IMR-90 (cell line): Measurements from ENCODE around the gene CMTM7. TPM values are rescaled to one million over a fixed set of nuclear protein-coding genes. Genes with fewer than 3 reads are reported as not detected.

Experiments
- ATAC-seq: fragments of 200-7000 bp; cut with Tn5 transposase; 2 replicates; pipeline ENCODE4 v1.9.1; 2020; ENCODE audit warnings: low read depth, mild to moderate bottlenecking, moderate library complexity
- BruUV-seq: library from RNA; stranded (reverse); fragments of 400-500 nt; replicated peaks from 2 replicates; lab custom pipeline; 2021; lab: Mats Ljungman, UMichigan
- CTCF ChIA-PET: fragments of 300-600 bp; formaldehyde crosslinking; extraction: SDS; loops from one replicate; lab custom pipeline; 2021; ENCODE audit warnings: antibody characterized with exemption; lab: Yijun Ruan, JAX
- POLR2A ChIA-PET: fragments of 300-600 bp; sonication (Branson Sonifier 250); formaldehyde crosslinking; loops from one replicate; lab custom pipeline; 2022; ENCODE audit warnings: antibody characterized with exemption; ENCODE audit not compliant: unreplicated experiment; lab: Charles Lee
- DNase-seq: peaks from one replicate; pipeline ENCODE4 v3.0.0; 2013
- H2AFZ ChIP-seq: replicated peaks from 2 replicates; pipeline ENCODE3; 2013; ENCODE audit warnings: low read length, mild to moderate bottlenecking; ENCODE audit not compliant: poor library complexity
- H2AK5ac ChIP-seq: 2 replicates; pipeline ENCODE4 v1.6.1; 2013; ENCODE audit warnings: low read depth, low read length, inconsistent platforms
- H2AK9ac ChIP-seq: replicated peaks from 2 replicates; pipeline ENCODE3; 2013; ENCODE audit warnings: mild to moderate bottlenecking, low read depth, low read length, moderate library complexity; ENCODE audit not compliant: poor library complexity
- H2BK120ac ChIP-seq: 2 replicates; pipeline ENCODE4 v1.6.1; 2013; ENCODE audit warnings: low read depth, low read length, inconsistent platforms
- H2BK15ac ChIP-seq: 3 replicates; pipeline ENCODE4 v1.6.1; 2013; ENCODE audit warnings: low read depth, low read length, inconsistent platforms
- H2BK20ac ChIP-seq: 2 replicates; pipeline ENCODE4 v1.6.1; 2013; ENCODE audit warnings: low read depth, mild to moderate bottlenecking, inconsistent platforms, low read length, moderate library complexity
- H2BK5ac ChIP-seq: 2 replicates; pipeline ENCODE4 v1.6.1; 2013; ENCODE audit warnings: mild to moderate bottlenecking, low read depth, low read length, inconsistent platforms; ENCODE audit not compliant: poor library complexity, severe bottlenecking
- H3K14ac ChIP-seq: replicated peaks from 2 replicates; pipeline ENCODE4 v1.6.1; 2013; ENCODE audit warnings: low read depth, low read length, inconsistent platforms
- H3K18ac ChIP-seq: 2 replicates; pipeline ENCODE4 v1.6.1; 2013; ENCODE audit warnings: low read depth, low read length, control low read depth
- H3K23ac ChIP-seq: 2 replicates; pipeline ENCODE4 v1.6.1; 2013; ENCODE audit warnings: low read depth, low read length, inconsistent platforms
- H3K27ac ChIP-seq: 2 replicates; pipeline ENCODE4 v1.5.1; 2013; ENCODE audit warnings: mild to moderate bottlenecking, control low read depth, low read length; ENCODE audit not compliant: insufficient read depth
- H3K27me3 ChIP-seq: 2 replicates; pipeline ENCODE4 v1.6.1; 2013; ENCODE audit warnings: low read length; ENCODE audit not compliant: control insufficient read depth, insufficient read depth
- H3K36me3 ChIP-seq: 2 replicates; pipeline ENCODE4 v1.6.1; 2013; ENCODE audit warnings: low read length, mixed read lengths; ENCODE audit not compliant: control insufficient read depth, insufficient read depth
- H3K4ac ChIP-seq: 2 replicates; pipeline ENCODE4 v1.6.1; 2013; ENCODE audit warnings: low read depth, low read length, inconsistent platforms
- H3K4me1 ChIP-seq: 2 replicates; pipeline ENCODE4 v1.6.1; 2013; ENCODE audit warnings: low read length, mixed read lengths; ENCODE audit not compliant: control insufficient read depth, insufficient read depth
- H3K4me2 ChIP-seq: 2 replicates; pipeline ENCODE4 v1.6.1; 2013; ENCODE audit warnings: low read depth, mild to moderate bottlenecking, control low read depth, low read length, moderate library complexity
- H3K4me3 ChIP-seq: 2 replicates; pipeline ENCODE4 v1.5.1; 2013; ENCODE audit warnings: low read depth, mild to moderate bottlenecking, control low read depth, low read length, moderate library complexity; ENCODE audit not compliant: insufficient read depth
- H3K56ac ChIP-seq: 2 replicates; pipeline ENCODE4 v1.6.1; 2013; ENCODE audit warnings: low read length, inconsistent platforms; ENCODE audit not compliant: insufficient read depth; ENCODE audit errors: extremely low read depth
- H3K79me1 ChIP-seq, 2 experiments: 2 replicates each; pipeline ENCODE4 v1.6.1; 2013; ENCODE audit warnings: low read length in 2 of 2, inconsistent platforms in 1 of 2, low read depth in 1 of 2
- H3K9ac ChIP-seq: 2 replicates; pipeline ENCODE4 v1.6.1; 2013; ENCODE audit warnings: low read depth, low read length, control low read depth
- H3K9me1 ChIP-seq: 2 replicates; pipeline ENCODE4 v1.6.1; 2013; ENCODE audit warnings: low read length, inconsistent platforms; ENCODE audit not compliant: insufficient read depth
- H3K9me3 ChIP-seq: 2 replicates; pipeline ENCODE4 v1.6.1; 2013; ENCODE audit warnings: low read length; ENCODE audit not compliant: control insufficient read depth, insufficient read depth
- H4K20me1 ChIP-seq: 2 replicates; pipeline ENCODE4 v1.6.1; 2013; ENCODE audit warnings: low read length, inconsistent platforms; ENCODE audit not compliant: insufficient read depth
- H4K5ac ChIP-seq: 2 replicates; pipeline ENCODE4 v1.6.1; 2013; ENCODE audit warnings: mild to moderate bottlenecking, low read depth, low read length, control low read depth
- H4K8ac ChIP-seq, 2 experiments: 2 replicates each; pipeline ENCODE4 v1.6.1; 2013; ENCODE audit warnings: low read depth in 2 of 2, low read length in 2 of 2, control low read depth in 1 of 2, inconsistent platforms in 1 of 2
- H4K91ac ChIP-seq: 2 replicates; pipeline ENCODE4 v1.6.1; 2013; ENCODE audit warnings: low read depth, low read length, inconsistent platforms; ENCODE audit not compliant: insufficient read depth
- BHLHE40 ChIP-seq: fragments of 150-350 bp; IDR thresholded peaks from 2 replicates; pipeline ENCODE4 v1.6.1; 2016; ENCODE audit warnings: mild to moderate bottlenecking, low read depth, low read length
- CEBPB ChIP-seq: IDR thresholded peaks from 2 replicates; pipeline ENCODE4 v1.6.1; 2012; ENCODE audit warnings: low read depth, low read length, improper control_type of control experiment
- CHD1 ChIP-seq: IDR thresholded peaks from 2 replicates; pipeline ENCODE4 v1.6.1; 2012; ENCODE audit warnings: low read depth, low read length, improper control_type of control experiment
- CTCF ChIP-seq: conservative IDR thresholded peaks from 2 replicates; pipeline ENCODE4 v1.5.1; 2012; ENCODE audit warnings: mild to moderate bottlenecking, low read depth, low read length, improper control_type of control experiment
- FOS ChIP-seq: fragments of 150-350 bp; IDR thresholded peaks from 2 replicates; pipeline ENCODE4 v1.6.1; 2016; ENCODE audit warnings: low read depth, low read length
- MAFK ChIP-seq: IDR thresholded peaks from 2 replicates; pipeline ENCODE4 v1.6.1; 2012; ENCODE audit warnings: low read depth, low read length, improper control_type of control experiment
- MAZ ChIP-seq: IDR thresholded peaks from 2 replicates; pipeline ENCODE4 v1.6.1; 2012; ENCODE audit warnings: low read depth, mild to moderate bottlenecking, low read length, improper control_type of control experiment, moderate library complexity, borderline replicate concordance
- MXI1 ChIP-seq: IDR thresholded peaks from 2 replicates; pipeline ENCODE4 v1.6.1; 2012; ENCODE audit warnings: low read depth, mild to moderate bottlenecking, low read length, moderate library complexity, borderline replicate concordance
- NFE2L2 ChIP-seq: fragments of 150-350 bp; IDR thresholded peaks from 2 replicates; pipeline ENCODE4 v1.6.1; 2016; ENCODE audit warnings: low read depth, mild to moderate bottlenecking, low read length
- POLR2A ChIP-seq: IDR thresholded peaks from 2 replicates; pipeline ENCODE4 v1.6.1; 2012; ENCODE audit warnings: mild to moderate bottlenecking, low read depth, low read length
- RAD21 ChIP-seq: IDR thresholded peaks from 2 replicates; pipeline ENCODE4 v1.6.1; 2012; ENCODE audit warnings: low read length, improper control_type of control experiment
- RCOR1 ChIP-seq: IDR thresholded peaks from 2 replicates; pipeline ENCODE4 v1.6.1; 2012; ENCODE audit warnings: mild to moderate bottlenecking, low read length, improper control_type of control experiment; ENCODE audit not compliant: insufficient replicate concordance
- RFX5 ChIP-seq: IDR thresholded peaks from 2 replicates; pipeline ENCODE4 v1.8.0; 2012; ENCODE audit warnings: low read depth, mild to moderate bottlenecking, low read length, moderate library complexity
- SMC3 ChIP-seq: fragments of 150-350 bp; IDR thresholded peaks from 2 replicates; pipeline ENCODE4 v1.6.1; 2016; ENCODE audit warnings: low read depth, mild to moderate bottlenecking, antibody characterized with exemption, low read length, moderate library complexity
- USF2 ChIP-seq: fragments of 150-350 bp; IDR thresholded peaks from 2 replicates; pipeline ENCODE4 v1.6.1; 2017; ENCODE audit warnings: mild to moderate bottlenecking, antibody characterized with exemption, low read length, low read depth
- WGBS, 2 experiments: methylation state at CpG; one replicate each; pipeline versions ENCODE4 v1.1.5 to v1.1.7; 2013; ENCODE audit warnings: missing lambda C conversion rate in 2 of 2; ENCODE audit not compliant: insufficient read length in 1 of 2; ENCODE audit errors: extremely low coverage in 2 of 2; 5-methylcytosine and 5-hydroxymethylcytosine counted together
- dilution Hi-C: fragments of 300-500 bp; cut with HindIII; formaldehyde crosslinking; loops from one replicate; pipeline ENCODE4 v1.14.3; 2018; ENCODE audit warnings: low sequenced_read_pairs; ENCODE audit not compliant: unreplicated experiment
- in situ Hi-C: fragments of 300-500 bp; cut with MboI; formaldehyde crosslinking; loops from 3 replicates; pipeline ENCODE4 v1.14.3; 2019; ENCODE audit warnings: low sequenced_read_pairs, inconsistent platforms, mixed read lengths
- intact Hi-C: fragments of 100-400 bp; cut with micrococcal nuclease; formaldehyde crosslinking; loops from 2 replicates; pipeline ENCODE4 v1.10.0; 2022
- polyA plus RNA-seq, 3 experiments: library from polyadenylated mRNA; depleted of rRNA; stranded (reverse); fragments of >200 nt; gene quantifications; 2 replicates each; pipeline ENCODE4 v1.2.3, GENCODE V29; 2012; ENCODE audit warnings: low replicate concordance in 1 of 3
- total RNA-seq: library from RNA; depleted of rRNA; stranded (reverse); fragments of >200 nt; gene quantifications from 2 replicates; pipeline ENCODE4 v1.2.3, GENCODE V29; 2012
- TF ChIP-seq, protein P1 (sequence below): fragments of 150-350 bp; IDR thresholded peaks from 2 replicates; pipeline ENCODE4 v1.6.1; 2016; ENCODE audit warnings: low read depth, mild to moderate bottlenecking, low read length, moderate library complexity, borderline replicate concordance

CMTM7 gene
- total and polyA plus RNA-seq, 2 of the 4 experiments (the other 2 are of a cell fraction): 3.4 to 31.4 TPM

DNA sequence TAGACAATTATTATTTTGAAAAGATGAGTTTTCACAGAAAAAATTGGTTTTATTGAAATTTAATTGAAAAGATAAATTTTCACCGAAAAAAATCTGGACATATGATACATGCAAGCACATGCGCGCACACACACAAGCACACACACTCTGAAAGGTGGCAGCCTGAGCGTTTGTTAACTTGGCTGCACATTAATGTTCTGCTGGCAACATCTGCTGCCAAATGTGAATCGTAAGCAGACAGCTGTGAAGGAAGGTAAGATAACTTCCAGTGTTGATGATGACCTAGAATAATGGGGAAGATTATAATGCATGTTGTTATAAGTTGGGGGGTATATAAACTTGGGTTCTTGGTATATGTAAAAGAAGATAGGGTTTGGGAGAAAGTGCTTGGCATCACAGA, 18.4 kb upstream of the CMTM7 start:
- intact Hi-C loops: no loop called here
- no peak overlapping the region for H3K4ac ChIP-seq
- no peak overlapping the region for H3K4me2 ChIP-seq
- H3K18ac ChIP-seq: no peak overlapping the region
- H4K5ac ChIP-seq: no peak overlapping the region
- no peak overlapping the region for H3K14ac ChIP-seq
- H3K9ac ChIP-seq: no peak overlapping the region
- ATAC-seq (no peak), DNase-seq (no peak)
- H3K56ac ChIP-seq: no peak overlapping the region
- no peak overlapping the region for H4K8ac ChIP-seq
- H3K27ac ChIP-seq: no peak overlapping the region
- in situ Hi-C loops: no loop called here
- H4K91ac ChIP-seq: no peak overlapping the region
- no peaks in the 10 kb centered on the region for H3K36me3 ChIP-seq
- no TSS peak for BruUV-seq
- dilution Hi-C loops: no loop called here
- no peak overlapping the region for H2AK5ac ChIP-seq
- H2AFZ ChIP-seq: no peak overlapping the region
- H4K20me1 ChIP-seq: no peaks in the 10 kb centered on the region
- no peak overlapping the region for H2BK5ac ChIP-seq
- TF ChIP-seq USF2: no peak
- TF ChIP-seq MXI1: no peak
- TF ChIP-seq BHLHE40: no peak
- no peak for TF ChIP-seq POLR2A
- no peak for TF ChIP-seq RFX5
- no peak for TF ChIP-seq RCOR1
- TF ChIP-seq, protein P1, sequence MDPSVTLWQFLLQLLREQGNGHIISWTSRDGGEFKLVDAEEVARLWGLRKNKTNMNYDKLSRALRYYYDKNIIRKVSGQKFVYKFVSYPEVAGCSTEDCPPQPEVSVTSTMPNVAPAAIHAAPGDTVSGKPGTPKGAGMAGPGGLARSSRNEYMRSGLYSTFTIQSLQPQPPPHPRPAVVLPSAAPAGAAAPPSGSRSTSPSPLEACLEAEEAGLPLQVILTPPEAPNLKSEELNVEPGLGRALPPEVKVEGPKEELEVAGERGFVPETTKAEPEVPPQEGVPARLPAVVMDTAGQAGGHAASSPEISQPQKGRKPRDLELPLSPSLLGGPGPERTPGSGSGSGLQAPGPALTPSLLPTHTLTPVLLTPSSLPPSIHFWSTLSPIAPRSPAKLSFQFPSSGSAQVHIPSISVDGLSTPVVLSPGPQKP: no peak
- TF ChIP-seq CHD1: no peak
- no peak for TF ChIP-seq MAFK
- no peak for TF ChIP-seq CEBPB
- TF ChIP-seq SMC3: no peak
- TF ChIP-seq CTCF: no peak
- TF ChIP-seq MAZ: no peak
- no peak for TF ChIP-seq RAD21
- TF ChIP-seq FOS: no peak
- no peak for TF ChIP-seq NFE2L2
- ChIA-PET POLR2A (no interaction called here), CTCF (interaction anchor here (2.0 kb wide), 1 partner anchor 95 kb away, joined by 13 read pairs; no protein-coding TSS in a partner anchor)
- peaks cover 3% of the 10 kb centered on the region for H3K27me3 ChIP-seq
- H3K9me3 ChIP-seq: no peaks in the 10 kb centered on the region
- H2BK15ac ChIP-seq: no peak overlapping the region
- H3K23ac ChIP-seq: no peak overlapping the region
- no peak overlapping the region for H2AK9ac ChIP-seq
- no peaks in the 10 kb centered on the region for H3K79me1 ChIP-seq
- H3K4me3 ChIP-seq: no peak overlapping the region
- no peaks in the 10 kb centered on the region for H3K9me1 ChIP-seq
- no peak overlapping the region for H2BK120ac ChIP-seq
- WGBS, 2 experiments: no CpG with 5 or more reads among the region's 5 CpGs
- no peaks in the 10 kb centered on the region; the same call in 1 of the 2 replicates for H3K4me1 ChIP-seq
- H2BK20ac ChIP-seq: no peak overlapping the region
